ELF-1 (cell line): Measurements from ENCODE around the gene SH3BP5L.
"Not testable (repeated sequence)": the region's sequence is repeated elsewhere in the genome, so short reads cannot be mapped to it uniquely, and the experiment has no call there.

Source experiments
- DNase-seq: peaks from one replicate; pipeline ENCODE4 v3.0.0-alpha.2; 2016; ENCODE audit warnings: low read depth, low spot score

The SH3BP5L gene

GRCh38 chr1:248810727-248811513 lies 14.8 kb downstream of the SH3BP5L start:
- DNase-seq, result no peak

GRCh38 chr1:248810000-248810726 lies 15.6 kb downstream of the SH3BP5L start:
- no peak for DNase-seq

DNA sequence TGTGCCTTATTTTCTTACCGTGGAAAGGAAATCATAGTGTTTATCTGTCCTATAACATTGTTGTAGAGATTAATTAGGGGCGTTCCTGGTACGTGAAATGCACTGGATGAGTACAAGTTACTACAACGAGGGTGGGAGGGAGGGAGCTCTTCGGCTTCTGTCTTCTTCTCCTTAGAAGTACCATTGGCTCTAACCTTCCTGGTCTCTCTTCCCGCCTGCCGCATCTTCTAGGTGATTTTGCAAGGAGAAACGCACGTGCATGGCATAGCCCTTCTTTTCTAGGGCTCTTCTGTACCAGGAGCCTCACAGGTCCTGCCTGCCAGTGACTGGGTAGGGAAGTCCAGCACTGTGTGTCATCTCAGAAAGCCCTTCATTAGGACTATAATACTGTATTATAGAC lies 16.8 kb downstream of the SH3BP5L start:
- DNase-seq, result no peak

DNA sequence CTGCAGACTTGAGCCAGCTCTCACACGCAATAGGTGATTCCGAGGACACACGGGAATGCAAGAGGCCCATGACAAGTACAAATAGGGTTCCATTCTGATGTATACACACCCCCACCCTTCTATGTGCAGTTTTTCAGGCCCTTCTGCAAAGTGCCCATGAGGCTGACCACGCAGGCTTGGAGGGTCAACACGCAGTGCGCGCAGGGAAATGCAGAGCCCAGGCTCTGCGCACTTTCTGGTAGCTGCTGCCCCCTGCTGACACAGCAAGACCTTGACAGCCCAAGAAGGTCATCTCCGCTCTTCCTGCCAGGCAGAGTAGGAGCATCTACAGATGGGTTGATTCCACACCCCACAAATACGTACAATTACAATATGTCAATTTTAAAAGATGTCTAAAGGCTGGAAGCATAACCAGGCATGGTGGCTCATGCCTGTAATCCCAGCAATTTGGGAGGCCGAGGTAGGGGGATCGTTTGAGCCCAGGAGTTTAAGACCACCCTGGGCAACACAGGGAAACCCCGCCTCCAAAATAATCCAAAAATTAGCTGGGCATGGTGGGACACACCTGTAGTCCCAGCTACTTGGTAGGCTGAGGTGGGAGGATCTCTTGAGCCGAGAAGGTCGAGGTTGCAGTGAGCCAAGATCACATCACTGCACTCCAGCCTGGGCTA lies 18.5 kb downstream of the SH3BP5L start:
- DNase-seq, result peak; percentile 58

- DNase-seq, result no peak
Observed at GRCh38 chr1:248805876-248806275, 19.8 kb downstream of the SH3BP5L start.

DNA sequence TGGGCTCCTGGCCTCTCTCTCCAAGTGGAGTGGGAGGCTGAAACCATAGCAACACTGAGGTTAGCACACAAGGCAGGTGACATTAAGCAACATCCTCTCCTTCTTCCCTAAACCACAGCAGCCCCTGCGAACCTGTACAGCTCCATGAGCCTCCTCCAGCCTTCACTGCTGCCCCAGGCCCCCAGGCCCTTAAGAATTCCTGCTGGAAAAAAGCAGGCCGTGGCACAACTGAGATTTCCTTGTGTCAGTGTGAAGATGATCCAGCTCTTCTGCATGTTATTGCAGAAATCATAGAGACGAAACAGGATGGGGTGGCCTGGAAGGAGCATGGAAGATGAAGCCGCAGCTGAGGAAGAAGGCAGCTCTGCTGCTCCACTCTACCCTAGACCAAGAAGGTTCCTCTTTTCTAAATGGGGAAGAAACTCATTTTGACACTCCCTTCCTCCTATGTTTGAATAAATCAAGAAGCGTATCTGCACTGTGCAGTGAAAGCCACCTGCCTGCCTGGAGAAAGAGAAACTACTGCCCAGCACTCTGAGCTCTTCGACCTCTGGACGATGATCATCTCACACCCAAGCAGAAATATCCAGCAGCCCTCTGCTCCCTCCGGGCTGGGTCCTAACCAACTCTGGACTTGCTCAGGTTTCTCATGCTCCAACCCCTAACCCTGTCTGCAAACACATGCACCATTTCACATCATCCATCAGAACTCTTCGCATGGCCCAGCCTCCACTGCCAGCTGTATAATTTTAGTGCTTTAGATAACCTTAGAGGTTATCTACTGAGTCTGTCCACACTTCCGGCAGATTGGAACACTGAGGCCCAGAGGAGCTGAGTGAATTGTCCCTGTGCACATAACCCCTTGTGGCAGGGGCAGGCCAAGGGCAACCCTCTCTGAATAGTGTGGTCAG lies 20.7 kb downstream of the SH3BP5L start:
- no peak for DNase-seq

DNA sequence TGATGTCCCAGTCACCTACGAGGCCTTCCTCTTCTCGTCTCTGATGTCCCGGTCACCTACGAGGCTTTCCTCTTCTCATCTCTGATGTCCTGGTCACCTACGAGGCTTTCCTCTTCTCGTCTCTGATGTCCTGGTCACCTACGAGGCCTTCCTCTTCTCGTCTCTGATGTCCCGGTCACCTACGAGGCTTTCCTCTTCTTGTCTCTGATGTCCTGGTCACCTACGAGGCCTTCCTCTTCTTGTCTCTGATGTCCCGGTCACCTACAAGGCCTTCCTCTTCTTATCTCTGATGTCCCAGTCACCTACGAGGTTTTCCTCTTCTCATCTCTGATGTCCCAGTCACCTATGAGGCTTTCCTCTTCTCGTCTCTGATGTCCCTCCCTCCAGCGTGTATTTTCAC lies 22.2 kb downstream of the SH3BP5L start:
- DNase-seq, result not testable (repeated sequence)

- DNase-seq, result no peak
Observed at GRCh38 chr1:248802454-248802853, 23.3 kb downstream of the SH3BP5L start.

DNA sequence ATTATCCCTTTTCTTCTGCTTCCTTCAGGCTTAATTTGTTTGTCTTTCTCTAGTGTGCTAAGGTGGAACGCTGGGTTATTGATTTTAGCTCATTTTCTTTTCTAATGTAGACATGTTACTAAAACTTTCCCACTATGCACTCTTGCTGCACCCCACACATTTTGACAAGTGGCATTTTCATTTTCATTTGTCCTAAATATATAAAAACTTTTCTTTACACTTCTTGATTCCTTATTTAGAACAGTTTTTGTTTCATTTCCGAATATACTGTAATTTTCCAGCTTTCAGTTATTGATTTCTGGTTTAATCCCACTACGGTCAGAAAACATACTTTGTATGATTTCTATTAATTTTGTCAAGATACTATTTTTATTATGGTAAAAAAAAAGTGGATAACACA lies 25.3 kb downstream of the SH3BP5L start:
- no peak for DNase-seq

DNA sequence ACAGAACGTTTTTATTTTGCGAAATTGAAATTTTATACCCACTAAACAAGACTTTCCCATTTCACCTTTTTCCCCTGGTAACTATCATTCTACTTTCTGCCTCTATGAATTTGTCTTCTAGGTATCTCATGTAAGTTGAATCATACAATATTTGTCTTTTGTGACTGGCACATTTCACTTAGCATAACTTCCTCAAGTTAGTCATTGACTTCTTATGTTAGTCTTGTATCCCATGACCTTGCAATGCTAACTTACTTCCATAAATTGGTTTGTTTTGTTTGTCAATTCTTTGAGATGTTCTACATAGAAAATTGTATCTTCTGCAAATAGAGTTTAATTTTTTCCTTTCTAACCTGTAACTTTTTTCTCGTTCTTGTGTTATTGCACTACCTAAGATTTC lies 26.9 kb downstream of the SH3BP5L start:
- no peak for DNase-seq

GRCh38 chr1:248794663-248795062 lies 31.1 kb downstream of the SH3BP5L start:
- not testable (repeated sequence) for DNase-seq

DNA sequence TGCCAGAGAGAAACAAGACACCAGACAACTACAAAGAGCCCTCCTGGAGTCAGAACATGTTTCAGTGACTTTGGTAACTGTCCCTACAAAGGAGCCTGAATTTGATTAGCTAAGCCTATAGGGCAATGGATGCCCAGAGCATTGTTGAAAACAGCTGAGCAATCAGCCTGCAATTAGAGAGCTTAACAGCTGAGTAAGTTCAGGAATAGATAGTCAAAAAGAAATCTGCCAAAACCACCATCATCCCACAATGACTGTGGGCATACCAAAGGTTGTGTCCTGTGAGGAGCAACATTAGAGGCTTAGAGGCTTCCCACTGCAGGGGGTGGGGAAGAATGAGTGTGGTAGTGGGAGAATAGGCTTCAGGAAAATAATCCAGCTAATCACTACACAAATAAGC lies 32.1 kb downstream of the SH3BP5L start:
- no peak for DNase-seq

- DNase-seq, result no peak
Observed at GRCh38 chr1:248792342-248792741, 33.4 kb downstream of the SH3BP5L start.

DNA sequence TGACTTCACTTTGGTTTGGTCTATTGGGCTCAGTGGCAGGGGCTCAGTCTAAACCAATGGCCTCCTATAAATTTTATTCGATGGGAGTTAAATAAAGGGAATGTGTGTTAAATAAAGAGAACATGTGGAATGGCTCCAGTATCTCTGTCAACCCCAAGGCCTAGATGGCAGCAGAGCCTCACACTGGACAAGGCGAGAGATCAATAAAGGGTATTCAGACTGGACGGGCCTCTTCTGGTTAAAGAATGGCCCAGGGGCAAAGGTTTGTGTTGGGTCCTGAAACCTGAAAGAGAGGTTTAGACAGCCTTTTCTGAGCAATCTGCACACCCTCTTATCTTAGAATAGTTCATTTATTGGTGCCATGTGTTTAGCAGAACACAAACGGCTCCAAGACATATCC lies 34.7 kb downstream of the SH3BP5L start:
- DNase-seq, result peak; percentile 21

DNA sequence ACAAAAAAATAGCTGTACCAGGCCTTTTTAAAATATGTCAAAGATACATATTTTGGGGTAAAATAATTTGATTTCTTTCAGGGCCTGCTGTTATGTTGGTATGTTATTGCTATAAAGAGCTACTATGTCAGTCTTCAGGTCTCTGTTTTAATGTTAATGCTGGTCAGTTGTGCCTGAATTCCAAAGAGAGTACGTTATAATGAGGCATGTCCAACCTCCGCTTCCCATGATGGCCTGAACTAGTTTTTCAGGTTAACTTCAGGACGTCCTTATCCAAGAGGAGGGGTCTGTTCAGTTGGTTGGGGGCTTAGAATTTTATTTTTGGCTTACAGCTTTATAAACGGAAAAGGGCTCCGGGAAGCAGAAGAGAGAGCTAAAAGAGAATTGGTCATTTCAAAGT lies 35.3 kb downstream of the SH3BP5L start:
- DNase-seq, result no peak

DNA sequence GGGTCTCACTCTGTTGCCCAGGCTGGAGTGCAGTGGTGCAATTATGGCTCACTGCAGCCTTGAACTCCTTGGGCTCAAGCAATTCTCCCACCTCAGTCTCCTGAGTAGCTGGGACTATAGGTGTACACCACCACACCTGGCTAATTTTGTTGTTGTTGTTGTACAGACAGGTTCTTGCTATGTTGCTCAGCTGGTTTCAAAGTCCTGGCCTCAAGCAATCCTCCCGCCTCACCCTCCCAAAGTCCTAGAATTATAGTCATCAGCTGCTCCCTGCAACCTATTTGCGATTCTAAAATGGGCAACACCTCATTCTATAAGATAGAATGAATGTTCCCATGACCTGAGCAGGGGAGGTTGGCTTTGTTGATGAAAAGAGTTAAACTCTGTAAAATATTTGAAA lies 36.4 kb downstream of the SH3BP5L start:
- DNase-seq, result not testable (repeated sequence)

DNA sequence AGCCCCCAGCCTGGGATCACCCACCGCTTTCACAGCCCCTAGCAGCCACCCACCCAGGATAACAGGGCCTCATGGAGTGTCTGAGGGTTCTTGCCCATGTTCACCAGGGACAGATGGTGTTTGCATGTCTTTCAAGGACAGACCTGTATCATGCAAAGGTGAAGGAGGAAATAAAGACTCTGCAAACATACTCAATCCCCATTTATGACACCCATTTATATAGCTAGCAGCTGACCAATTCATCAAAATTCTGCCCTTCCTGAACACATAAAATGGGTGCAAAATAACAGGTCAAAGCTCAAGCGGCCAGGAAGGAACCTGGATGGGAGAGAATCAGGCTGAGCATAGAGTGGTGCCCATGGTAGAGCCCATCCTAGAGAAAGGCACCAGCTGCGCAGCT lies 37.4 kb downstream of the SH3BP5L start:
- no peak for DNase-seq

GRCh38 chr1:248787430-248787829 lies 38.3 kb downstream of the SH3BP5L start:
- no peak for DNase-seq

DNA sequence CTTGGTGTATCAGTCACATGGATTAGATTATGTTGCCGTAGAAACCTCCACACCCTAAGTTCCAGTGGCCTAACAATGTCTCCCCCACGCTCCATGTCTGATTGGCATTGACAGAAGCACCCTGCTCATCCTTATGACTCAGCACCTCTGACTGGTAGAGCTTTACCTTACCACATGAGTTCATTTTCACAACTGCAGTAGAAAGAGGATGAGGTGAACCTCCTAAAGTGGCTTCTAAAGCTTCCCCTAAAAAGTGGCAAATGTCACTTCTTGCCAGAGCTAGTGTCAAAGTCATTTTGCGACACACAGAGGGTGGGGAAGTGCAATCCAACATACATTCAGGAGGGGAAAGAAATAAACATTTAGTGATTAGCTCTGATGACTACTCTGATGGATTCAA lies 39.6 kb downstream of the SH3BP5L start:
- no peak for DNase-seq

DNA sequence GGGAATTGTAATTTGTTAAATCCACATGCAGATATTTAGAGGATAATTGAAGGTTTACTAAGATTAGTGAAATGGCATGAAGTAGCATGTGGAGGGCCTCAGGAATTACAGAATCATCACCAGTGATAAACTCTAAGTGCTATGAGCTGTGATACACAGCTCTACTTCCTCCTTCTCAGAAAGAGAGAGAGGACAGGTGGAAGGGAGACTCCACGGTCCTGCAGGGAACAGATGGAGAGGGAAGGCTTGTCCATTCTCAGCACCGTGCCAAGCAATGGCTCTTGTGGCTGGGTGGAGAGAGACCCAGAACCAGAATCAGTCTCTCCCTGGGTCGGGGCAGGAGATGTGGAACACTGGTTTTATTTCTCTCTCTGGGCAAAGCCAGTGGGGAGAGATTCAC lies 42.3 kb downstream of the SH3BP5L start:
- no peak for DNase-seq

GRCh38 chr1:248782416-248783141 lies 43.1 kb downstream of the SH3BP5L start:
- no peak for DNase-seq
